ENCODE results near the gene GHRHR.

The GHRHR gene

GRCh38 chr7:30963842-30964241 is at the start of gene GHRHR:
Gene GHRHR (plus strand): TSS chr7:30963953. CDS start chr7:30964069, 116 bp downstream.
- no peak for DNase-seq

- no peak for DNase-seq
These were observed 49.2 kb upstream of the GHRHR start for GRCh38 chr7:30914596-30914995.

- DNase-seq: no peak
These were observed 48.6 kb upstream of the GHRHR start for GRCh38 chr7:30915005-30915601.

- no peak for DNase-seq
These were observed 48.0 kb upstream of the GHRHR start for GRCh38 chr7:30915751-30916150.

- DNase-seq: no peak
These were observed 47.5 kb upstream of the GHRHR start for GRCh38 chr7:30916255-30916654.

- DNase-seq: no peak
These were observed 47.0 kb upstream of the GHRHR start for GRCh38 chr7:30916767-30917166.

- no peak for DNase-seq
These were observed 46.4 kb upstream of the GHRHR start for GRCh38 chr7:30917216-30917893.

GRCh38 chr7:30918676-30919075 is 45.1 kb upstream of the GHRHR start:
- no peak for DNase-seq

GRCh38 chr7:30920021-30920583 is 43.7 kb upstream of the GHRHR start:
- DNase-seq: no peak

- no peak for DNase-seq
These were observed 42.9 kb upstream of the GHRHR start for GRCh38 chr7:30920584-30921539.

- no peak for DNase-seq
These were observed 42.0 kb upstream of the GHRHR start for GRCh38 chr7:30921540-30922401.

GRCh38 chr7:30922596-30922995 is 41.2 kb upstream of the GHRHR start:
- no peak for DNase-seq

GRCh38 chr7:30923009-30923773 is 40.6 kb upstream of the GHRHR start:
- DNase-seq: no peak

GRCh38 chr7:30923774-30924413 is 39.9 kb upstream of the GHRHR start:
- DNase-seq: no peak

- no peak for DNase-seq
These were observed 39.1 kb upstream of the GHRHR start for GRCh38 chr7:30924624-30925023.

- DNase-seq: no peak
These were observed 38.6 kb upstream of the GHRHR start for GRCh38 chr7:30925117-30925516.

GRCh38 chr7:30925913-30926312 is 37.8 kb upstream of the GHRHR start:
- no peak for DNase-seq

GRCh38 chr7:30926313-30926712 is 37.4 kb upstream of the GHRHR start:
- DNase-seq: no peak

- no peak for DNase-seq
These were observed 36.7 kb upstream of the GHRHR start for GRCh38 chr7:30927040-30927439.

- no peak for DNase-seq
These were observed 36.2 kb upstream of the GHRHR start for GRCh38 chr7:30927559-30927958.

- no peak for DNase-seq
These were observed 35.4 kb upstream of the GHRHR start for GRCh38 chr7:30928254-30928872.

All from NCI-H2171 (cell line).